ENCODE measurements around the gene FADS2. TPM values are rescaled to one million over a fixed set of nuclear protein-coding genes. Genes with fewer than 3 reads are reported as not detected.

The FADS2 gene
- total RNA-seq, 1 experiment from 2014 or later, result 17.1 TPM

DNA sequence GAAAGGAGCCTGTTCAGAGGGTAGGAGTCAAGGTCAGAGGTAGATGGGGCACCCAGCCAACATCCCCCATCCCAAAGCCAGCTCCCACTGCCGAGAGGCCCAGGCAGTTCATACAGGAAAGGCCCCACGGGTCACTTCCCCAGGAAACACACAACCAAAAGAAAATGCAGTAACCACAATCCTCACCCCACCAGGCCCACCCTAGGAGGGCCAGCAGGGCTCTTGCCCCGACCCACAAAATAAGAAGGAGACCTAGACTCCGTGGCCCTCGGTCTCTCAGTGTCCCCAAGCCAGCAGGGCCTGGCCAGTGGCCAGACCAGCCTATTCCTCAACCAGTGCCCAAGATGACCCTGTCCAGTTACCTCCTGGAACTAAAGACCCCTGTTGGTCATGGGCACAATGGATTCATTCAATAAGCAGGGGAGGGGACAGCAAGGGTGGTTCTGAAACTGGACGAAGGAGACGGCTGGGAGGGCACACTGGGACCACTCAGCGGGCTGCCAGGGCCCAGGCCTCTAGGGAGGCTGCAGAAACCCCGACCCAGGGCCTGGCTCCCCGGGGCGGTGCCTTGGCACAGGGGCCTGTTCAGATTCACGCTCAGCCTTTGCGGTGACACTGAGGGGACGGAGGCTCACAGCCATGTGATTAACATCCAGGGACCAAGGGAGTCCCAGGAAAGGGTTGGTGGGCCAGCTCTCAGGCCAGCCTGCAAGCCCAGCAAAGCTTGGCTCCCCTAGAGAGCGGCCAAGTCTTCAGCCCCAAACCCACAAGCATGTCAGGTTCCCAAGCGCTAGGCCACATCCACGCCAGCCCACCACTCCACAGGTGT lies 83.8 kb downstream of the FADS2 start:
- BruUV-seq (replicated peaks), result no TSS peak
- H3K27me3 ChIP-seq (ENCODE audit: insufficient read depth, low read length), result no peaks in the 10 kb centered on the region
- H3K27ac ChIP-seq (ENCODE audit: low read depth, low read length), result no peak overlapping the region
- H3K79me2 ChIP-seq (ENCODE audit: insufficient read depth, low read length), result no peaks in the 10 kb centered on the region
- intact Hi-C loops (cut with micrococcal nuclease), result no loop called here
- H3K9me2 ChIP-seq (ENCODE audit: insufficient read depth), result no peaks in the 10 kb centered on the region
- TF ChIP-seq SP1 (IDR thresholded peaks at IDR 0.05; ENCODE audit: low read depth) (no peak), FOSL1 (IDR thresholded peaks at IDR 0.05; ENCODE audit: low read depth) (no peak), POLR2AphosphoS5 (IDR thresholded peaks at IDR 0.05; ENCODE audit: low read depth, low read length) (no peak), SRF (IDR thresholded peaks at IDR 0.05; ENCODE audit: low read depth) (no peak), EZH2phosphoT487 (IDR thresholded peaks at IDR 0.05; ENCODE audit: borderline replicate concordance) (no peak), YY1 (IDR thresholded peaks at IDR 0.05; ENCODE audit: extremely low read depth, insufficient replicate concordance, low read depth, low read length) (no peak), EGR1 (IDR thresholded peaks at IDR 0.05; ENCODE audit: low read depth) (no peak), TCF7L2 (IDR thresholded peaks at IDR 0.05; ENCODE audit: borderline replicate concordance, extremely low read depth, insufficient read depth, insufficient read length) (no peak), CBX3 (IDR thresholded peaks at IDR 0.05; ENCODE audit: low read depth) (no peak)
- TF ChIP-seq, protein P1, sequence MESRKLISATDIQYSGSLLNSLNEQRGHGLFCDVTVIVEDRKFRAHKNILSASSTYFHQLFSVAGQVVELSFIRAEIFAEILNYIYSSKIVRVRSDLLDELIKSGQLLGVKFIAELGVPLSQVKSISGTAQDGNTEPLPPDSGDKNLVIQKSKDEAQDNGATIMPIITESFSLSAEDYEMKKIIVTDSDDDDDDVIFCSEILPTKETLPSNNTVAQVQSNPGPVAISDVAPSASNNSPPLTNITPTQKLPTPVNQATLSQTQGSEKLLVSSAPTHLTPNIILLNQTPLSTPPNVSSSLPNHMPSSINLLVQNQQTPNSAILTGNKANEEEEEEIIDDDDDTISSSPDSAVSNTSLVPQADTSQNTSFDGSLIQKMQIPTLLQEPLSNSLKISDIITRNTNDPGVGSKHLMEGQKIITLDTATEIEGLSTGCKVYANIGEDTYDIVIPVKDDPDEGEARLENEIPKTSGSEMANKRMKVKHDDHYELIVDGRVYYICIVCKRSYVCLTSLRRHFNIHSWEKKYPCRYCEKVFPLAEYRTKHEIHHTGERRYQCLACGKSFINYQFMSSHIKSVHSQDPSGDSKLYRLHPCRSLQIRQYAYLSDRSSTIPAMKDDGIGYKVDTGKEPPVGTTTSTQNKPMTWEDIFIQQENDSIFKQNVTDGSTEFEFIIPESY (IDR thresholded peaks at IDR 0.05; ENCODE audit: extremely low read depth, insufficient replicate concordance, low read length), result no peak
- TF ChIP-seq, protein P2, sequence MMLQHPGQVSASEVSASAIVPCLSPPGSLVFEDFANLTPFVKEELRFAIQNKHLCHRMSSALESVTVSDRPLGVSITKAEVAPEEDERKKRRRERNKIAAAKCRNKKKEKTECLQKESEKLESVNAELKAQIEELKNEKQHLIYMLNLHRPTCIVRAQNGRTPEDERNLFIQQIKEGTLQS (IDR thresholded peaks at IDR 0.05), result no peak
- TF ChIP-seq, protein P3, sequence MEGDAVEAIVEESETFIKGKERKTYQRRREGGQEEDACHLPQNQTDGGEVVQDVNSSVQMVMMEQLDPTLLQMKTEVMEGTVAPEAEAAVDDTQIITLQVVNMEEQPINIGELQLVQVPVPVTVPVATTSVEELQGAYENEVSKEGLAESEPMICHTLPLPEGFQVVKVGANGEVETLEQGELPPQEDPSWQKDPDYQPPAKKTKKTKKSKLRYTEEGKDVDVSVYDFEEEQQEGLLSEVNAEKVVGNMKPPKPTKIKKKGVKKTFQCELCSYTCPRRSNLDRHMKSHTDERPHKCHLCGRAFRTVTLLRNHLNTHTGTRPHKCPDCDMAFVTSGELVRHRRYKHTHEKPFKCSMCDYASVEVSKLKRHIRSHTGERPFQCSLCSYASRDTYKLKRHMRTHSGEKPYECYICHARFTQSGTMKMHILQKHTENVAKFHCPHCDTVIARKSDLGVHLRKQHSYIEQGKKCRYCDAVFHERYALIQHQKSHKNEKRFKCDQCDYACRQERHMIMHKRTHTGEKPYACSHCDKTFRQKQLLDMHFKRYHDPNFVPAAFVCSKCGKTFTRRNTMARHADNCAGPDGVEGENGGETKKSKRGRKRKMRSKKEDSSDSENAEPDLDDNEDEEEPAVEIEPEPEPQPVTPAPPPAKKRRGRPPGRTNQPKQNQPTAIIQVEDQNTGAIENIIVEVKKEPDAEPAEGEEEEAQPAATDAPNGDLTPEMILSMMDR (IDR thresholded peaks at IDR 0.05 in 2 of 3, conservative IDR thresholded peaks at IDR 0.05 in 1 of 3; ENCODE audit: borderline replicate concordance in 1 of 3, insufficient read depth in 1 of 3, low read depth in 2 of 3, low read length in 2 of 3), result no peak
- TF ChIP-seq, protein P4, sequence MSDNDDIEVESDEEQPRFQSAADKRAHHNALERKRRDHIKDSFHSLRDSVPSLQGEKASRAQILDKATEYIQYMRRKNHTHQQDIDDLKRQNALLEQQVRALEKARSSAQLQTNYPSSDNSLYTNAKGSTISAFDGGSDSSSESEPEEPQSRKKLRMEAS (IDR thresholded peaks at IDR 0.05), result no peak
- no peak overlapping the region for H2AFZ ChIP-seq (ENCODE audit: low read depth, low read length, poor library complexity, severe bottlenecking)
- no peaks in the 10 kb centered on the region for H3K9me3 ChIP-seq (ENCODE audit: control insufficient read depth in 1 of 2, insufficient read depth in 1 of 2, low read depth in 1 of 2, low read length in 2 of 2)
- no peak for ATAC-seq
- POLR2A ChIA-PET, result no interaction called here
- peaks cover 0 to 7% of the 10 kb centered on the region in 2 experiments; a peak in 2 of 4 replicates for H3K4me1 ChIP-seq (ENCODE audit: control insufficient read depth in 1 of 2, insufficient read depth in 2 of 2, low read length in 2 of 2)
- no peak overlapping the region for H3K4me3 ChIP-seq (replicated peaks in 1 of 2; ENCODE audit: low read depth in 1 of 2, low read length in 2 of 2)
- H3K4me2 ChIP-seq (ENCODE audit: low read length), result no peak overlapping the region
- RAD21 ChIA-PET (ENCODE audit: low non-redundant PET in 1 of 2, low total read pairs in 2 of 2, uncharacterized antibody in 2 of 2, unreplicated experiment in 2 of 2), result no interaction called here
- H3K36me3 ChIP-seq (ENCODE audit: control insufficient read depth in 1 of 2, insufficient read depth in 2 of 2, low read length in 2 of 2), result no peaks in the 10 kb centered on the region
- no peak for DNase-seq (ENCODE audit: low read depth, low spot score)
- CTCF ChIA-PET, result no interaction called here
- H3K9ac ChIP-seq (ENCODE audit: low read length), result no peak overlapping the region
- H4K20me1 ChIP-seq (ENCODE audit: insufficient read depth), result no peaks in the 10 kb centered on the region

Data from HCT116 (cell line).